ENCODE results near the gene SF1.
A peak's percentile ranks its signal among the peaks of the same experiment; 100 is the strongest.

Gene SF1

DNA sequence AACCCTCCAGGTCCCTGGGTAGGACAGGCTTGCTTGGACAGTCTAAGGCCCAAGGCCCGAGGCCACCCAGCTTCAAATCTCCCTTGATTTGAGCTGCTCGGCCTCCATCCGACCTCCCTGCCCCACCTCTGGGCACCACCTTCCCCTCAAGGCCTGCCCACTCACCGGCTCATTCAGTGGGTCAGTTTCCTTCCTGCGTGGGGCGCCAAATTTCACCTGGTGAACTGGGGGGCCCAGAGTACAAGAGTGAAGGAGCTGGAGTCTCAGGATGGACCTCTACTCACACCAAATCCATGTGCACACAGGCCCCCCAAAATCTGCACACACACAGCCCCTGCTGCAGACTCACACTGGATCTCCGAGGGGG, 20.9 kb upstream of the SF1 start:
- no peak overlapping the region for H3K4me3 Mint-ChIP-seq

DNA sequence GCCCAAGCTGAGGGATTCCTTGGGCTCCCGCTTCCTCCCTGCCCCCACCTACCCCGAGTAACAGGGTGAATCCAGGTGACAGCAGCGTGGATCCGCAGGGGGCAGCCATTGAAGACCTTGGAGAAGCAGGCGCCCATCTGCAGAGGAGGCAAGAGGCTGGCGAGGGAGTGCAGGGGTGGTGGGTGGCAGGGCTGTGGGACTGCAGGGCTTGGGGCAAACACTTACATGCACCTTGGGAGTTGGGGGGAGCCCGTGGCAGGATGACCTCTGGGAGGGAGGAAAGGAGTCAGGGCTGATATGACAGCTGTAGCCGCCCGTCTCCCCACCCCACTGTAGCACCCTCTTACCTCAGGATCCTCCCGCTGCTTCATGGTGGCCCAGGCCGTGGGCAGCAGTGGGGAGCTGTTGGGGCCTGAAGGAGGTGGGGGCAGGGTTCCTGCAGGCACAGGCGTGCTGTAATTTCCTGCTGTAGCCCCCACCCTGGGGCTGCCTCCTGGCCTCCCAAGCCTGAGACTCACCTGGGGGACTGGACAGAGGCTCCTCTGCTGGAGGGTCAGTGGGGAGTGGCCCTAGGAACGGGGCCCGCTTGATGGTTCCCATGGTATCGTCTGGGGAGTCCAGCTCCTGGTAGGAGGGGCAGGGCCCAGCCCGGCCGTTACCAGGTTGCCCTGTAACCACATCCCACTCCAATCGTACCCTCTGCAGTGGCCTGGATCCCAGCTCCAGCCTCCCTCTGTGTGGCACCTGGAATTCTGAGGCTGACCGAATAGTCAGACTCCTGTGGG, 18.6 kb upstream of the SF1 start:
- no peak overlapping the region for H3K4me3 Mint-ChIP-seq
- no peaks in the 10 kb centered on the region for H3K9me3 Mint-ChIP-seq
- TF ChIP-seq, protein P1, sequence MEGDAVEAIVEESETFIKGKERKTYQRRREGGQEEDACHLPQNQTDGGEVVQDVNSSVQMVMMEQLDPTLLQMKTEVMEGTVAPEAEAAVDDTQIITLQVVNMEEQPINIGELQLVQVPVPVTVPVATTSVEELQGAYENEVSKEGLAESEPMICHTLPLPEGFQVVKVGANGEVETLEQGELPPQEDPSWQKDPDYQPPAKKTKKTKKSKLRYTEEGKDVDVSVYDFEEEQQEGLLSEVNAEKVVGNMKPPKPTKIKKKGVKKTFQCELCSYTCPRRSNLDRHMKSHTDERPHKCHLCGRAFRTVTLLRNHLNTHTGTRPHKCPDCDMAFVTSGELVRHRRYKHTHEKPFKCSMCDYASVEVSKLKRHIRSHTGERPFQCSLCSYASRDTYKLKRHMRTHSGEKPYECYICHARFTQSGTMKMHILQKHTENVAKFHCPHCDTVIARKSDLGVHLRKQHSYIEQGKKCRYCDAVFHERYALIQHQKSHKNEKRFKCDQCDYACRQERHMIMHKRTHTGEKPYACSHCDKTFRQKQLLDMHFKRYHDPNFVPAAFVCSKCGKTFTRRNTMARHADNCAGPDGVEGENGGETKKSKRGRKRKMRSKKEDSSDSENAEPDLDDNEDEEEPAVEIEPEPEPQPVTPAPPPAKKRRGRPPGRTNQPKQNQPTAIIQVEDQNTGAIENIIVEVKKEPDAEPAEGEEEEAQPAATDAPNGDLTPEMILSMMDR (IDR thresholded peaks at IDR 0.05) = no peak
- H3K4me1 Mint-ChIP-seq = peaks cover 42% of the 10 kb centered on the region
- peaks cover 8% of the 10 kb centered on the region for H3K36me3 Mint-ChIP-seq (ENCODE audit: low read depth)
- no peaks in the 10 kb centered on the region for H3K27me3 Mint-ChIP-seq (ENCODE audit: low read depth, poor library complexity)
- no peak overlapping the region for H3K27ac Mint-ChIP-seq
- DNase-seq = no peak

More for the DNA sequence above, 20.9 kb upstream of the SF1 start:
- Mint-ChIP-seq H3K4me1 (peaks cover 41% of the 10 kb centered on the region), H3K9me3 (no peaks in the 10 kb centered on the region), H3K27me3 (ENCODE audit: low read depth, poor library complexity) (no peaks in the 10 kb centered on the region), H3K36me3 (ENCODE audit: low read depth) (peaks cover 8% of the 10 kb centered on the region), H3K27ac (no peak overlapping the region)
- no peak for DNase-seq
- TF ChIP-seq, protein P1 (IDR thresholded peaks at IDR 0.05) = no peak

DNA sequence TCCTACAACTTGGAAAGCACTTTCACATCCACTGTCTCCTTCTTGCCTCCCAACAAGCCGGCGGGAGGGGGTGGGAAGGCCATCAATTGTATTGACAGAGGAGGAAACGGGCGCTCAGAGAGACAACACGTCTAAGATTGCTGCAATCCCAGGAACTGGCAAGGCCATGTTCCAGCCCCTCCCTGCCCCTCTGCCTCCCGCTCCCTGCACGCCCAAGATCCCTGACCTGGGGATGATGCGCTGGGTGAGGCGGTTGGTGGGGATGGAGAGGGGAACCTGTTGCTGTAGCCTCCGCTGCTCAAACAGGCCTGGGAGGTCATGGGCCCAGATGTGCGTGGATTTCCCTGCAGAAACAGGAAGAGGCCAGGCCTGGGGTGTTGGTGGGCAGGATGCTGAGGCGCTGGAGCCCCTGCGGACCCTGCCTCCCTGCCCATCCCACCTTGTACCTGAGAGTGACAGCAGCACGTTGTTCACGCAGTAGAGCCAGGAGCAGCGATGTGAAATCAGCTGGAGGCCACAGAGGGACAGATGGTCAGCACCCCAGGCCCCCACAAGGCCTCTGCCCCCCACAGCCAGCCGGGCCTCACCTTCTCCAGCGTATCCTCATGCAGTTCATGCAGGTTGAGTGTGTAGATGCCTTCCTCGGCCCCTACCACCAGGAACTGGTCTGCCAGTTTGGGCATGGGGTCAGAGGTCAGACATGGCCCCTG, 17.9 kb upstream of the SF1 start:
- Mint-ChIP-seq H3K4me3 (no peak overlapping the region), H3K36me3 (ENCODE audit: low read depth) (peaks cover 8% of the 10 kb centered on the region), H3K9me3 (no peaks in the 10 kb centered on the region), H3K27me3 (ENCODE audit: low read depth, poor library complexity) (no peaks in the 10 kb centered on the region), H3K27ac (peak overlapping the region; percentile 96), H3K4me1 (peaks cover 42% of the 10 kb centered on the region)
- DNase-seq = no peak
- TF ChIP-seq, protein P1 (IDR thresholded peaks at IDR 0.05) = no peak

DNA sequence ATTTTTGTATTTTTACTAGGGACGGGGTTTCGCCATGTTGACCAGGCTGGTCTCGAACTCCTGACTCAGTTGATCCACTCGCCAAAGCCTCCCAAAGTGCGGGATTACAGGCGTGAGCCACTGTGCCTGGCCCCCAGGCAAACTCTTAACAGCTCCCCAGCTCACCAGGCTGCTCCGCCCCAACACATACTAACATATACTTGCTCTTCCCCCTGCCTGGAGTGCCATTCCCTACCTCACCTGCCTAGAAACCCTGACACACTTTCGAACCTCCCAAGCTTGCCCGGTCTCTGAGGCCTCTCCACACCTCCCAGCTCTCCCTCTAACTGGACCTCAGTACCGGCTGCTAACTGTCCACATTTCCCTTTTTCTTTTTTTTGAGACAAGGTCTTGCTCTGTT, 16.2 kb upstream of the SF1 start:
- no peak overlapping the region for H3K4me3 Mint-ChIP-seq
- peaks cover 6% of the 10 kb centered on the region for H3K36me3 Mint-ChIP-seq (ENCODE audit: low read depth)
- TF ChIP-seq, protein P1 (IDR thresholded peaks at IDR 0.05) = no peak
- peaks cover 38% of the 10 kb centered on the region for H3K4me1 Mint-ChIP-seq
- no peaks in the 10 kb centered on the region for H3K27me3 Mint-ChIP-seq (ENCODE audit: low read depth, poor library complexity)
- DNase-seq = no peak
- no peaks in the 10 kb centered on the region for H3K9me3 Mint-ChIP-seq
- peak overlapping the region; percentile 96 for H3K27ac Mint-ChIP-seq

DNA sequence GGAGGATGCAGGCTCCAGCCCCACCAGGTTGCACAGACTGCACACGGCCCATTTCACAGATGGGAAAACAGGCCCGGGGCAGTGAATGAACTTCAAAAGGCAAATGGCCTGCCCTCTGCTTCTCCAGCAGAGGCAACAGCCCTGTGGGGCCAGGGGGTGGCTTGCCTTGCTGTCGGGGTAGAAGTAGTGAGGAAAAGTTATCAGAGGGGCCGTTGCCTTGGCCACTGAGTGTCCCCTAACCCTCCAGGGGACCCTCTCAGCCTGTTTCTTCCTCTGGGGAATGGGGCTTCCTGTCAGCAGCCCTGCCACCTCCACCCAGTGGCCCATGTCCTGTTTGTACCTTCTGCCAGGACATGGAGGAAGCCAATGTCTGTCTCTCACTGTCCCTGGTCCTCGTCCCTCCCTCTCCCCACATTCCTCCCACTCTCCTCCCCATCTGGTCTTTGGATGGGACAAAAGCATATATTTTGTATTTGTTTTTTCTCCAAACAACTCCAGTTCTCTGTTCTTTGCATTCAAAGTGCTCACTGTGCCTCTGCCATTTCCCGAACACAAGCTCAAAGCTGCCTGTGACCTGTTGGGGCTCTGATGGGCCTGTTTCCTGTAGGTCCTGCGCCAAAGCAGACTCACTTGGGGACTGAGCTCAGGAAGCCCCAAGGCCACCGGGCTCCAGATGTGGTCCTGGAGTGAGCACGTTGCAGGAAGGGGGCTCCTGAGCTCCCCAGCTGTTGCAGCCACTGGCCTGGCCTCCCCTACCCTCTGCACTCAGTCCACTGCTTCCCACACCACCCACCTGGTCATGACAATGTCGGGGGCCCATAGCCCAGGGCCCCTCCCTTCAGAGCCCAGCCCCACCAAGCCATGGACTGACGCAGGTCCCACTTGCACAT, 15.2 kb upstream of the SF1 start:
- TF ChIP-seq, protein P1 (IDR thresholded peaks at IDR 0.05) = no peak
- Mint-ChIP-seq H3K4me1 (peaks cover 32% of the 10 kb centered on the region), H3K9me3 (no peaks in the 10 kb centered on the region), H3K4me3 (no peak overlapping the region), H3K27ac (peak overlapping the region; percentile 53), H3K27me3 (ENCODE audit: low read depth, poor library complexity) (no peaks in the 10 kb centered on the region), H3K36me3 (ENCODE audit: low read depth) (peaks cover under 1% of the 10 kb centered on the region)
- DNase-seq = no peak
